Measurements from ENCODE around the gene ABCB11.

The ABCB11 gene

GRCh38 chr2:168897449-168897848 is 133.7 kb downstream of the ABCB11 start:
- TF ChIP-seq CTCF (IDR thresholded peaks at IDR 0.05; ENCODE audit: low read depth, low read length): no peak

GRCh38 chr2:168896783-168897182 is 134.3 kb downstream of the ABCB11 start:
- DNase-seq (ENCODE audit: low read depth, low spot score): no peak
- in situ Hi-C loops (cut with HindIII; ENCODE audit: low sequenced_read_pairs): no loop called here

More at GRCh38 chr2:168897449-168897848, 133.7 kb downstream of the ABCB11 start:
- no peak overlapping the region for H3K4me3 ChIP-seq (ENCODE audit: low read depth, low read length)
- no peak for DNase-seq (ENCODE audit: low read depth, low spot score)
- in situ Hi-C loops (cut with HindIII; ENCODE audit: low sequenced_read_pairs): no loop called here

GRCh38 chr2:168895771-168896170 is 135.4 kb downstream of the ABCB11 start:
- no peak for DNase-seq (ENCODE audit: low read depth, low spot score)
- in situ Hi-C loops (cut with HindIII; ENCODE audit: low sequenced_read_pairs): no loop called here
- no peak for TF ChIP-seq CTCF (IDR thresholded peaks at IDR 0.05; ENCODE audit: low read depth, low read length)
- no peak overlapping the region for H3K4me3 ChIP-seq (ENCODE audit: low read depth, low read length)

More at GRCh38 chr2:168896783-168897182, 134.3 kb downstream of the ABCB11 start:
- no peak overlapping the region for H3K4me3 ChIP-seq (ENCODE audit: low read depth, low read length)
- no peak for TF ChIP-seq CTCF (IDR thresholded peaks at IDR 0.05; ENCODE audit: low read depth, low read length)

- in situ Hi-C loops (cut with HindIII; ENCODE audit: low sequenced_read_pairs): no loop called here
- TF ChIP-seq CTCF (IDR thresholded peaks at IDR 0.05; ENCODE audit: low read depth, low read length): no peak
- no peak for DNase-seq (ENCODE audit: low read depth, low spot score)
- H3K4me3 ChIP-seq (ENCODE audit: low read depth, low read length): no peak overlapping the region
Observed at GRCh38 chr2:168894720-168895119, 136.4 kb downstream of the ABCB11 start.

GRCh38 chr2:168894101-168894500 is 137.0 kb downstream of the ABCB11 start:
- TF ChIP-seq CTCF (IDR thresholded peaks at IDR 0.05; ENCODE audit: low read depth, low read length): no peak
- no peak overlapping the region for H3K4me3 ChIP-seq (ENCODE audit: low read depth, low read length)
- in situ Hi-C loops (cut with HindIII; ENCODE audit: low sequenced_read_pairs): no loop called here
- DNase-seq (ENCODE audit: low read depth, low spot score): no peak

- no peak for DNase-seq (ENCODE audit: low read depth, low spot score)
- no peak for TF ChIP-seq CTCF (IDR thresholded peaks at IDR 0.05; ENCODE audit: low read depth, low read length)
- H3K4me3 ChIP-seq (ENCODE audit: low read depth, low read length): no peak overlapping the region
- in situ Hi-C loops (cut with HindIII; ENCODE audit: low sequenced_read_pairs): no loop called here
Observed at GRCh38 chr2:168892327-168892726, 138.8 kb downstream of the ABCB11 start.
